Kidney (tissue), 22 donors: ENCODE results near the gene XKR7. TPM values are rescaled to one million over a fixed set of nuclear protein-coding genes. Genes with fewer than 3 reads are reported as not detected.

Source experiments
- DNase-seq, 5 donors: peaks; one replicate each; pipeline ENCODE4 v3.0.0-alpha.2; 2013 to 2020
- FAIRE-seq: peaks from 2 replicates; lab custom pipeline; 2012; peaks lifted over from hg19 to GRCh38; lab: Jason Lieb, UNC
- H3K27ac ChIP-seq, 2 donors: one replicate each; pipeline ENCODE4 v1.7.0; 2013; ENCODE audit warnings: low read depth in 2 of 2, low read length in 2 of 2, inconsistent platforms in 1 of 2
- H3K27me3 ChIP-seq: one replicate; pipeline ENCODE4 v1.7.1; 2013; ENCODE audit warnings: low read length, inconsistent platforms; ENCODE audit not compliant: control insufficient read depth, insufficient read depth
- H3K36me3 ChIP-seq, 3 donors: one replicate each; pipeline versions ENCODE4 v1.7.0 to v1.7.1; 2013; ENCODE audit warnings: low read length in 3 of 3, control low read depth in 1 of 3, inconsistent platforms in 1 of 3; ENCODE audit not compliant: insufficient read depth in 3 of 3, control insufficient read depth in 2 of 3
- H3K4me1 ChIP-seq, 3 donors: one replicate each; pipeline versions ENCODE4 v1.7.0 to v1.7.1; 2013; ENCODE audit warnings: low read length in 3 of 3, inconsistent platforms in 1 of 3, low read depth in 1 of 3; ENCODE audit not compliant: control insufficient read depth in 2 of 3, insufficient read depth in 2 of 3
- H3K4me3 ChIP-seq, 3 donors: one replicate each; pipeline versions ENCODE4 v1.7.0 to v1.8.1; 2013; ENCODE audit warnings: low read length in 3 of 3, control low read depth in 1 of 3, inconsistent platforms in 1 of 3
- H3K9ac ChIP-seq, 3 donors: one replicate each; pipeline versions ENCODE4 v1.7.0 to v1.7.1; 2013; ENCODE audit warnings: low read length in 3 of 3, control low read depth in 1 of 3, inconsistent platforms in 1 of 3
- H3K9me3 ChIP-seq, 3 donors: one replicate each; pipeline versions ENCODE4 v1.7.0 to v1.7.1; 2013; ENCODE audit warnings: low read length in 3 of 3, control low read depth in 1 of 3, inconsistent platforms in 1 of 3; ENCODE audit not compliant: control insufficient read depth in 2 of 3, insufficient read depth in 1 of 3
- CTCF ChIP-seq: IDR thresholded peaks from 3 replicates; pipeline ENCODE4 v1.5.1; 2012; ENCODE audit warnings: mild to moderate bottlenecking, moderate library complexity, borderline replicate concordance; ENCODE audit not compliant: insufficient read depth; ENCODE audit errors: extremely low read depth
- intact Hi-C: fragments of 100-400 bp; cut with DNase I; formaldehyde crosslinking; loops from one replicate; pipeline ENCODE4 v1.11.1; 2022
- long read RNA-seq, 10 donors: library from polyadenylated mRNA in 1 of 10; unstranded in 1 of 10; transcript quantifications; one replicate each; pipeline ENCODE4 v2.0.0 and lab custom pipeline, GENCODE V29; 2021 to 2026
- polyA plus RNA-seq: library from polyadenylated mRNA; stranded (reverse); fragments of 350-450 nt; fragmentation: Illumina TruSeq; extraction: RNeasy Lipid Tissue Mini Kit (QIAGEN cat#74804); gene quantifications from one replicate; pipeline ENCODE4 v1.2.3, GENCODE V29; 2014; ENCODE audit warnings: low read depth, low replicate concordance; ENCODE audit not compliant: insufficient read depth
- total RNA-seq: library from RNA; stranded (reverse); fragmentation: NEBNext Ultra II Directional; extraction: Animal tissue kit (Norgen Biotek cat#: 25700); gene quantifications from one replicate; pipeline ENCODE4 v1.2.1, GENCODE V29; 2021
- donor health status: control.
- donor health status: control.
- donor health status: control.
- donor health status: control.
- donor health status: control.
- donor health status: DM: yes; HTN: yes; CAD: no.
- donor health status: Normal renal cell carcinoma (clear cell type).

Gene XKR7, protein sequence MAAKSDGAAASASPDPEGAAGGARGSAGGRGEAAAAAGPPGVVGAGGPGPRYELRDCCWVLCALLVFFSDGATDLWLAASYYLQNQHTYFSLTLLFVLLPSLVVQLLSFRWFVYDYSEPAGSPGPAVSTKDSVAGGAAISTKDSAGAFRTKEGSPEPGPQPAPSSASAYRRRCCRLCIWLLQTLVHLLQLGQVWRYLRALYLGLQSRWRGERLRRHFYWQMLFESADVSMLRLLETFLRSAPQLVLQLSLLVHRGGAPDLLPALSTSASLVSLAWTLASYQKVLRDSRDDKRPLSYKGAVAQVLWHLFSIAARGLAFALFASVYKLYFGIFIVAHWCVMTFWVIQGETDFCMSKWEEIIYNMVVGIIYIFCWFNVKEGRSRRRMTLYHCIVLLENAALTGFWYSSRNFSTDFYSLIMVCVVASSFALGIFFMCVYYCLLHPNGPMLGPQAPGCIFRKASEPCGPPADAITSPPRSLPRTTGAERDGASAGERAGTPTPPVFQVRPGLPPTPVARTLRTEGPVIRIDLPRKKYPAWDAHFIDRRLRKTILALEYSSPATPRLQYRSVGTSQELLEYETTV
- total RNA-seq: 0.06 TPM
- not detected for polyA plus RNA-seq
- long read RNA-seq, donor 1: 0 reads
- long read RNA-seq, donor 2: 0 reads
- long read RNA-seq, donor 3: 0 reads
- long read RNA-seq, donor 4: 0 reads
- long read RNA-seq, donor 5: 0 reads
- long read RNA-seq, donor 6: 0 reads
- long read RNA-seq, donor 7: 0 reads
- long read RNA-seq, donor 8: 0 reads
- long read RNA-seq, donor 9: 0 reads
- long read RNA-seq, donor 10: 0 reads

DNA sequence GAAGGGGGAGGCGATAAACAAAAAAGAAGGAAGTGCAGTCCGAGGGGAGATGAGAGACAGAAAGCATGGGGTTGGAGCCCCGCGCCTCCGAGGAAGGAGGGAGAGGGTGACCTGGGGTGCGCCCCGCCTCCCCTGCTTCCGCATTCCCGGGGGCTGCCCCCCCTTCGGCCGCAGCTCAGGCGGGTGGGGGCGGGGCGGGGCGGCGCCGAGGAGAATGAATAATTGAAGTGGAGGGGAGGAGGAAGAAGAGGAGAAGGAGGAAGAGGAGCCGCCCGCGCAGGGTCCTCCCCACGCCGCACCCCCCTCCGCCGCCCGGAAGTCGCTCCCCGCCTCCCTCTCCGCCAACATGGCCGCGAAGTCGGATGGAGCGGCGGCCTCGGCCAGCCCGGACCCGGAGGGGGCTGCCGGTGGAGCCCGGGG is at the start of gene XKR7:
XKR7 (plus strand) TSS at position 322 of the 420 bp plus-strand sequence; CDS start at position 347, 25 bp downstream.
- intact Hi-C loops: no loop called here
- Histone ChIP-seq H3K27ac (no peak within 1 kb of the TSS), H3K9me3 (no peaks in the 10 kb centered on the region), H3K4me3 (peak within 1 kb of the TSS in 1 of 3 donors; percentile 56), H3K9ac (no peak within 1 kb of the TSS), H3K27me3 (no peaks in the 10 kb centered on the region), H3K4me1 (peaks cover 0 to 2% (median 0%) of the 10 kb centered on the region in 3 donors), H3K36me3 (no peaks in the 10 kb centered on the region)
- no peak for FAIRE-seq
- TF ChIP-seq CTCF: no peak
- DNase-seq: peak in 2 of 5 donors; percentile 20 to 68

DNA sequence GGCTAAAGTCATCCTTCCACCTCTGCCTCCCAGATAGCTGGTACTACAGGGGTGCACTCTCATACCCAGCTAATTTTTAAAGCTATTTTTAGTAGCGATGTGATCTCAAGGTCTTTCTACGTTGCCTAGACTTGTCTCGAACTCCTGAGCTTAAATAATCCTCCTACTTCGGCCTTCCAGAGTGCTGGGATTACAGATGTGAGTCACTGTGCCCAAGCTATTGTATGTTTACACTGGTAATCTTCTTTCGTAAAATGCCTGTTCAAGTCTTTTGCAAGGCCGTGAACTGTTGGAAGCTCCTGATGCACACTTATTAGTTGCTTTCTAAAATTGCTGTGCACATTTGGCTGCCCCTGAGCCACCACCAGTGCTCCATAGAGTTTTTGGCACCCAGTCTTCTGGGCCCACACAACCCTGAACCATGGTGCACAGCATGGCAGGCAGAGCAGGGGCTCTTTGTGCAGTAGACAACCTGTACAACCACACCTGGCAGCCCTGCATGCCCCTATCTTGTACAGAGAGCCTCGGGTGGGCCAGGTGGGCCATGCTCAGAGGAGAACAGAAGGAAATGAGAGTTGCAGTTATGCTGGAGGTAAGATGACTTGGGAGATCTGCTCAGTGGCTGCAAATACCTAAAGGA is 49.4 kb upstream of the XKR7 start:
- Histone ChIP-seq H3K27ac (no peak overlapping the region), H3K36me3 (no peaks in the 10 kb centered on the region), H3K9me3 (no peaks in the 10 kb centered on the region), H3K9ac (no peak overlapping the region), H3K4me1 (no peaks in the 10 kb centered on the region), H3K27me3 (no peaks in the 10 kb centered on the region), H3K4me3 (no peak overlapping the region)
- intact Hi-C loops: no loop called here
- no peak for FAIRE-seq
- no peak for DNase-seq
- no peak for TF ChIP-seq CTCF

DNA sequence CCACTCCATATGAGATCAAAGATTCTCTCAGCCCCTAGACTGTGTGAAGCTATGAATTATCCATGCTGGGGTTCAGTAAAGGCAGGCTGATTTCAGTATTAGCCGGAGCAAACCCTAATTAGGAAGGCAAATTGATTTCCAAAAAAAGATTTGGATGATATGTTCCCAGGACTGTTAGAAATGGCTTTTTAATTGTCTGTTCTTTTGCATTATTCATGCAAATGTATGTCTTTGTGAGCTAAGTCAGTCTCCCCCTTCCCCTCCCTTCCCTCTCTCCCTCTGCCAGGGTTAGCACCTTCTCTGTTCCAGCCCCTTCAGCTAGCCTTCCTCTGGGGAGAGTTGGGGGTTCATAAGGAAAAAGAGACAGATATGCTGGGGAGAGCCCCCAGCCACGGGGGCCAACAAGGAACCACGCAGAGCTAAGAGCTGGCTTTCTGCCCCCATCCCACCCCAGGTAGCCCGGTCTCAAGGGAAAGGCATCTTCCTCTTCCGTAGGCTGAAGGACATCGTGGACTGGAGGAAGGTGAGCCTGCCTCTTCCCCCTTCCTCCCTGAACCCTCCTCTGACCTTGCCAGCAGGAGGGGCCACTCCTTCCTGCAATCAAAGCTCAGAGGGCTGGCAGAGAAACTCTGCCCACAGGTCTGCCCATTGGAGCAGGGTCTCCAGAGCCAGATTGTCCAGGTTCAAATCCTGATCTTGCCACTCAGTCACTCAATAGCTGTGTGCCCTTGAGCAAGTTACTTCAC is 48.4 kb upstream of the XKR7 start:
- H3K4me3 ChIP-seq: no peak overlapping the region
- no peak overlapping the region for H3K27ac ChIP-seq
- TF ChIP-seq CTCF: no peak
- no peaks in the 10 kb centered on the region for H3K9me3 ChIP-seq
- intact Hi-C loops: no loop called here
- H3K9ac ChIP-seq: no peak overlapping the region
- FAIRE-seq (no peak), DNase-seq (no peak)
- no peaks in the 10 kb centered on the region for H3K36me3 ChIP-seq
- no peaks in the 10 kb centered on the region for H3K4me1 ChIP-seq
- H3K27me3 ChIP-seq: no peaks in the 10 kb centered on the region
